Common myeloid progenitor, CD34-positive (primary cell): ENCODE data around the gene INHA.

Source experiments
- CTCF ChIA-PET: fragments of 350-600 bp; sonication (Branson Sonifier 250); formaldehyde crosslinking; loops from one replicate; lab custom pipeline; 2021; ENCODE audit warnings: antibody characterized with exemption; lab: Charles Lee
- POLR2A ChIA-PET: fragments of 350-600 bp; sonication (Branson Sonifier 250); formaldehyde crosslinking; loops from one replicate; lab custom pipeline; 2021; ENCODE audit warnings: antibody characterized with exemption; lab: Charles Lee
- DNase-seq, 3 donors: peaks; one replicate each; pipeline versions ENCODE4 v3.0.0 to v3.0.0-alpha.2; 2013
- H3K27ac ChIP-seq, 2 experiments: 1 replicate in 1 of 2; 2 replicates in 1 of 2; pipeline ENCODE4 v1.7.0; 2013; ENCODE audit warnings: inconsistent platforms in 2 of 2, low read length in 2 of 2, mild to moderate bottlenecking in 2 of 2, low read depth in 1 of 2, moderate library complexity in 1 of 2; ENCODE audit not compliant: severe bottlenecking in 2 of 2, insufficient read depth in 1 of 2, poor library complexity in 1 of 2
- H3K27me3 ChIP-seq, 5 experiments: replicated peaks in 2 of 5; 1 replicate in 3 of 5; 2 replicates in 2 of 5; pipeline versions ENCODE4 v1.6.1 to v1.7.0; 2013; ENCODE audit warnings: low read length in 4 of 5, mild to moderate bottlenecking in 2 of 5, moderate library complexity in 2 of 5, inconsistent platforms in 1 of 5; ENCODE audit not compliant: insufficient read depth in 5 of 5, control insufficient read depth in 4 of 5
- H3K36me3 ChIP-seq, 4 experiments: 1 replicate in 2 of 4; 2 replicates in 2 of 4; pipeline versions ENCODE4 v1.6.1 to v1.7.0; 2013; ENCODE audit warnings: low read length in 3 of 4, control low read depth in 1 of 4, mild to moderate bottlenecking in 1 of 4; ENCODE audit not compliant: control insufficient read depth in 4 of 4, insufficient read depth in 4 of 4
- H3K4me1 ChIP-seq, 4 experiments: 1 replicate in 3 of 4; 2 replicates in 1 of 4; pipeline versions ENCODE4 v1.6.1 to v1.7.1; 2013; ENCODE audit warnings: low read length in 3 of 4, mild to moderate bottlenecking in 3 of 4, control low read depth in 1 of 4, inconsistent platforms in 1 of 4, moderate library complexity in 1 of 4; ENCODE audit not compliant: control insufficient read depth in 4 of 4, insufficient read depth in 4 of 4; ENCODE audit errors: control extremely low read depth in 1 of 4
- H3K4me3 ChIP-seq, 7 experiments: 1 replicate in 4 of 7; 2 replicates in 3 of 7; pipeline versions ENCODE4 v1.5.1 to v1.7.0; 2013; ENCODE audit warnings: mild to moderate bottlenecking in 7 of 7, low read length in 6 of 7, moderate library complexity in 6 of 7, inconsistent platforms in 2 of 7, low read depth in 2 of 7, control low read depth in 1 of 7; ENCODE audit not compliant: insufficient read depth in 4 of 7, control insufficient read depth in 1 of 7; ENCODE audit errors: extremely low read depth in 1 of 7
- H3K9me3 ChIP-seq, 5 experiments: 1 replicate in 4 of 5; 2 replicates in 1 of 5; pipeline versions ENCODE4 v1.6.1 to v1.7.1; 2013; ENCODE audit warnings: low read length in 4 of 5, mild to moderate bottlenecking in 2 of 5, inconsistent platforms in 1 of 5, low read depth in 1 of 5, moderate library complexity in 1 of 5; ENCODE audit not compliant: control insufficient read depth in 4 of 5, insufficient read depth in 2 of 5; ENCODE audit errors: control extremely low read depth in 1 of 5
- WGBS: methylation state at CpG from one replicate; pipeline ENCODE4 v1.1.5; 2013; ENCODE audit not compliant: insufficient coverage; 5-methylcytosine and 5-hydroxymethylcytosine counted together

The INHA gene

DNA sequence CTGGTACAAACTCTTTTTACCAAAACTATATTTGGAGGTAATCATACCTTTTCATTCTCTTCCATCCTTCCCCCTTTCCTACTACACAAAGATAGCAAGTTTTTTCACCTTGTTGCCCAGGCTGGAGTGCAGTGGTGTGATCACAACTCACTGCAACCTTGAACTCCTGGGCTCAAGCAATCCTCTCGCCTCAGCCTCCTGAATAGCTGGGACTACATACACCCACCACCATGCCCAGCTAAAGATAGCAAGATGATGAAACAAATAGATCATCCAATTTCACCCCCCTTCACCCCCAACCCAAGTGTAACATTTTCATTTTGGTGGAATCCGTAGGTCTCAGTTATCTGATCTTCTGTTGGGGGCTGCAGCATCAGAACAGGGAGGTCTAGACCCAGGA is 21.0 kb downstream of the INHA start:
- Histone ChIP-seq H3K27ac (no peak overlapping the region), H3K9me3 (no peaks in the 10 kb centered on the region), H3K4me1 (peaks cover 0 to 26% (median 17%) of the 10 kb centered on the region in 4 experiments), H3K36me3 (no peaks in the 10 kb centered on the region), H3K27me3 (no peaks in the 10 kb centered on the region), H3K4me3 (no peak overlapping the region)
- DNase-seq = no peak
- POLR2A ChIA-PET = no interaction called here
- WGBS = 86% methylated on average over 2 of the region's 2 CpGs
- CTCF ChIA-PET = interaction anchor here (1.2 to 3.3 kb wide), 3 partner anchors 9 to 36 kb away, joined by 3 to 14 read pairs (median 4); no protein-coding TSS in a partner anchor

- WGBS = 0% methylated on average over 1 of the region's 3 CpGs
- Histone ChIP-seq H3K27me3 (no peaks in the 10 kb centered on the region), H3K27ac (peak overlapping the region in 1 of 2 experiments; percentile 38), H3K9me3 (no peaks in the 10 kb centered on the region), H3K36me3 (no peaks in the 10 kb centered on the region), H3K4me3 (peak overlapping the region in 3 of 7 experiments; percentile 29 to 33 (median 32)), H3K4me1 (peaks cover 2 to 34% (median 22%) of the 10 kb centered on the region in 4 experiments)
- peak; percentile 54 to 73 (median 72) for DNase-seq
- CTCF ChIA-PET = interaction anchor here (0.6 to 4.4 kb wide), 10 partner anchors 11 to 52 kb away, joined by 3 to 24 read pairs (median 6); partner anchors contain the start of genes CHPF, OBSL1 and TMEM198
- POLR2A ChIA-PET = interaction anchor here (0.6 kb wide), 1 partner anchor 172 kb away, joined by 4 read pairs; no protein-coding TSS in a partner anchor
Observed at GRCh38 chr2:219595256-219595655, 23.1 kb downstream of the INHA start.

DNA sequence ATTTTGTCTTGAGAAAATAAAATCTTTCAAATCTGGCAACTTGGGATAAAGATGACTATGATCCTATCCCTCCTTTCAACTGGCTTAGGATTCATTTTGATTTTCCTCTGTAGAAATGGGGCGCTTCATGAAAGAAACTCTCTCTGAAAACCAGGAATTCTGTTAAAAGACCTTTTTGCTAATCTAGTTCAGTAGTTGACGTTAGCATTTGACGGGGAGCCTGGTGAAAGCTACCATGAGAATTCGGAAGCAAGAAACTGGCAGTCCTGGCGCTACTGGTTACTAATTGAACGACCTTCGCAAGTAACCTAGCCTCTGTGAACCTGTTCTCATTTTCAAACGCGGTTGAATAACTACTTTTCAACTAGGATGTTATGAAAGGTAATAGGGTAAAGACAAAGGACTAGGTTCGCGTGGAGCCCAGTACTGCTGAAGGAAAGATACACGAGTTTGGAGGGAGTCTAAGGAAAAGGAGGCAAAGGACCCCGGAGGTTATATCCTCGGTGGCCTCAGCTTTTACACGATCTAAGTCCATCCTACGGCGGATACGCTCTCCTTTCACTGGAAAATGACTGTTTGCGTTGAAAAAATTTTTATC is 24.9 kb downstream of the INHA start:
- Histone ChIP-seq H3K4me3 (peak overlapping the region; percentile 72 to 98 (median 92)), H3K9me3 (no peaks in the 10 kb centered on the region), H3K4me1 (peaks cover 2 to 34% (median 22%) of the 10 kb centered on the region in 4 experiments), H3K27ac (peak overlapping the region in 1 of 2 experiments; percentile 80), H3K36me3 (peaks cover 4 to 10% (median 9%) of the 10 kb centered on the region in 4 experiments), H3K27me3 (no peaks in the 10 kb centered on the region)
- DNase-seq = no peak
- CTCF ChIA-PET = interaction anchor here (0.9 to 4.4 kb wide), 9 partner anchors 13 to 54 kb away, joined by 3 to 24 read pairs (median 8); partner anchors contain the start of genes CHPF, INHA, OBSL1 and TMEM198
- 18% methylated on average over 16 of the region's 19 CpGs for WGBS
- POLR2A ChIA-PET = interaction anchor here (1.0 kb wide), 1 partner anchor 26 kb away, joined by 6 read pairs; the partner anchor contains the start of gene OBSL1

- Histone ChIP-seq H3K9me3 (no peaks in the 10 kb centered on the region), H3K4me1 (peaks cover 2 to 34% (median 22%) of the 10 kb centered on the region in 4 experiments), H3K4me3 (peak within 1 kb of the TSS; percentile 72 to 98 (median 92)), H3K27me3 (no peaks in the 10 kb centered on the region), H3K36me3 (peaks cover 5 to 17% (median 15%) of the 10 kb centered on the region in 4 experiments), H3K27ac (peak within 1 kb of the TSS; percentile 25 to 80)
- peak; percentile 94 to 95 (median 94) for DNase-seq
- POLR2A ChIA-PET = interaction anchor here (1.0 kb wide), 1 partner anchor 27 kb away, joined by 6 read pairs; the partner anchor contains the start of gene OBSL1
- CTCF ChIA-PET = interaction anchor here (0.9 to 4.4 kb wide), 7 partner anchors 22 to 55 kb away, joined by 3 to 24 read pairs (median 6); partner anchors contain the start of genes CHPF, INHA and TMEM198
- 0% methylated on average over 50 of the region's 57 CpGs for WGBS
Observed at GRCh38 chr2:219597552-219598307, 25.6 kb downstream of the INHA start, which contains the start of gene STK11IP. TSS of gene STK11IP (plus strand) at chr2:219597857. CDS start at chr2:219598120, 263 bp downstream.

GRCh38 chr2:219598308-219599078 is 26.4 kb downstream of the INHA start:
- WGBS = 46% methylated on average over 6 of the region's 9 CpGs
- ChIA-PET CTCF (interaction anchor here (4.4 kb wide), 1 partner anchor 37 kb away, joined by 24 read pairs; no protein-coding TSS in a partner anchor), POLR2A (no interaction called here)
- peaks cover 5 to 18% (median 16%) of the 10 kb centered on the region in 4 experiments for H3K36me3 ChIP-seq
- H3K9me3 ChIP-seq = no peaks in the 10 kb centered on the region
- H3K27ac ChIP-seq = peak overlapping the region; percentile 25 to 80
- peak in 1 of 3 donors; percentile 24 for DNase-seq
- peak overlapping the region; percentile 72 to 98 (median 92) for H3K4me3 ChIP-seq
- no peaks in the 10 kb centered on the region for H3K27me3 ChIP-seq
- H3K4me1 ChIP-seq = peaks cover 2 to 34% (median 22%) of the 10 kb centered on the region in 4 experiments

DNA sequence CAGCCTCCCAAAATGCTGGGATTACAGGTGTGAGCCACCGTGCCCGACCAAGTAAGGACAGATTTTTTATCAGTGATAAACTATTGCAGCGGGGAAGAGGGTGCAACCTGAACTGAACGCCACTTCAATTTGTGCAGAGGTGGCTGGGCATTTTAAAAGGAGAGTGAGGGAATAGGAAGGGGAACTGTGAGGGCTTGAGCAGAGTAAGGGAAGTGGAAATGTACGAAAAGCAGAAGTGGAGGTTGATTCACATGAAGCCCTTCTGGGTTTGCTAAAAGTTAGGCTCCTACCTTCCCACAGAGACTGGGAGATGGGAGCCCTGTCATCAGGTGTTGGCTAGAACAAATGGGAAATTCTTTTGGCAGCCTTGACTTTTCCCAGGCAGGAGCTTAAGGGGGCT is 31.7 kb downstream of the INHA start:
- Histone ChIP-seq H3K4me3 (no peak overlapping the region), H3K9me3 (no peaks in the 10 kb centered on the region), H3K27me3 (no peaks in the 10 kb centered on the region), H3K4me1 (peaks cover 5 to 22% (median 7%) of the 10 kb centered on the region in 4 experiments), H3K27ac (no peak overlapping the region), H3K36me3 (peaks cover 9 to 58% (median 43%) of the 10 kb centered on the region in 4 experiments)
- DNase-seq = peak; percentile 42 to 79 (median 73)
- ChIA-PET POLR2A (interaction anchor here (1.0 kb wide), 1 partner anchor 12 kb away, joined by 3 read pairs; no protein-coding TSS in a partner anchor), CTCF (interaction anchor here (1.0 kb wide), 1 partner anchor 52 kb away, joined by 3 read pairs; no protein-coding TSS in a partner anchor)
- WGBS = 6% methylated on average over 5 of the region's 5 CpGs
